T47D (cell line): Measurements from ENCODE around the gene SUDS3.

Experiments
- DNase-seq, 2 experiments: peaks; one replicate each; pipeline versions ENCODE4 v3.0.0 to v3.0.0-alpha.2; 2011 to 2012; ENCODE audit warnings: low read depth in 1 of 2, low spot score in 1 of 2
- JUND ChIP-seq: IDR thresholded peaks from 2 replicates; pipeline ENCODE4 v1.6.1; 2012; ENCODE audit warnings: low read depth
- in situ Hi-C: cut with HindIII; loops from 2 replicates; pipeline ENCODE4 v1.10.0; 2016; ENCODE audit warnings: low sequenced_read_pairs, low pct_unique_long_range_greater_than_20kb

Gene SUDS3

GRCh38 chr12:118424884-118425283 is 48.5 kb downstream of the SUDS3 start:
- DNase-seq = no peak
- in situ Hi-C loops = no loop called here
- no peak for TF ChIP-seq JUND

- no peak for DNase-seq
- TF ChIP-seq JUND = no peak
- in situ Hi-C loops = no loop called here
Measured at GRCh38 chr12:118425364-118425763, 49.0 kb downstream of the SUDS3 start.

GRCh38 chr12:118427819-118428218 is 51.5 kb downstream of the SUDS3 start:
- no peak for TF ChIP-seq JUND
- in situ Hi-C loops = no loop called here
- DNase-seq = no peak

- in situ Hi-C loops = no loop called here
- no peak for DNase-seq
- TF ChIP-seq JUND = no peak
Measured at GRCh38 chr12:118428643-118429042, 52.3 kb downstream of the SUDS3 start.

GRCh38 chr12:118429688-118430383 is 53.5 kb downstream of the SUDS3 start:
- in situ Hi-C loops = no loop called here
- DNase-seq = no peak
- no peak for TF ChIP-seq JUND

- in situ Hi-C loops = no loop called here
- TF ChIP-seq JUND = no peak
- no peak for DNase-seq
Measured at GRCh38 chr12:118430516-118430915, 54.2 kb downstream of the SUDS3 start.

GRCh38 chr12:118432812-118433545 is 56.6 kb downstream of the SUDS3 start:
- TF ChIP-seq JUND = no peak
- DNase-seq = no peak
- in situ Hi-C loops = no loop called here

GRCh38 chr12:118436002-118436730 is 59.8 kb downstream of the SUDS3 start:
- TF ChIP-seq JUND = no peak
- in situ Hi-C loops = no loop called here
- DNase-seq = peak in 1 of 2 experiments; percentile 52

GRCh38 chr12:118436986-118437385 is 60.6 kb downstream of the SUDS3 start:
- no peak for DNase-seq
- TF ChIP-seq JUND = no peak
- in situ Hi-C loops = no loop called here

GRCh38 chr12:118439068-118439467 is 62.7 kb downstream of the SUDS3 start:
- in situ Hi-C loops = no loop called here
- TF ChIP-seq JUND = no peak

GRCh38 chr12:118446247-118446646 is 69.9 kb downstream of the SUDS3 start:
- peak in 1 of 2 experiments; percentile 16 for DNase-seq
- in situ Hi-C loops = no loop called here
- no peak for TF ChIP-seq JUND

More at GRCh38 chr12:118439068-118439467, 62.7 kb downstream of the SUDS3 start:
- DNase-seq = no peak

GRCh38 chr12:118447181-118447580 is 70.8 kb downstream of the SUDS3 start:
- TF ChIP-seq JUND = no peak
- no peak for DNase-seq
- in situ Hi-C loops = no loop called here

- in situ Hi-C loops = no loop called here
- TF ChIP-seq JUND = no peak
- DNase-seq = no peak
Measured at GRCh38 chr12:118448341-118448740, 72.0 kb downstream of the SUDS3 start.
